ENCODE results near the gene PRR15.

Gene PRR15

DNA sequence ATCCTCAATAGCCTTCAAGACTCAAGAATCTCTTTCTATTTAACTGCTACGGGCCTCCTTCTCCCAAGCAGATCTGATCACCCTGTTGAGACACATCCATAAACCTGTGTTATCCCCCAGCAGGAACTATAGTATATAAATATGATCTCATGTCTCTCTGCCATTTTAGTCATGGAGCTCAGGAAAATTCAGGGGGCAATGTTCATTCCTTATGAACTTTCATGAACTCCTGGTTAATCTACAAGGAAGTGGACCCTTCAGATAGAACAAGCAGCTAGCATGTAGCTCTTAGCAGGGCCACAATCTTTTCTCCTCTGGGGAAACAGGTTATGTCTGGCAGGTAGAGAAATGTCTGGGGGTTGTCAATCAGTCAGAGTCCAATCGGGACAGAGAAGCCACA, 8.9 kb downstream of the PRR15 start:
- no peak for DNase-seq

DNA sequence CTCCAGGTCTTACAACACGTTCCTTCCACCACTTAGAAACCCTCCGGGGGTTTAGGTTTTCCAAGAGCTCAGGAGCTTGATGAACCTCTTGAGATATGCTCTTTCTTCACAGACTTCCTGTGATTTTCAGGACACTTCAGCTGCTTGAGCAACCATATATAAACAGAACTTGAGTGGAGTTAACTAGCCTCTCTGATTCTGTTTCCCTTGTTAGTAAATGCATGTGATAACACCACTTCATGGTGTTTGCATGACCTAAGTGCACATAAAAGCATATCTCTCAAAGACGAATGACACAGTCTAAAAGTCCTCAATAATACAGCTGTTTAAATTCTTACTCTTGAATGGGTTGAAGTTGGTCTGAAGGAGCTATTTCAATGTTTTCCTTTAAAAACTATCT, 9.9 kb downstream of the PRR15 start:
- DNase-seq: no peak

- no peak for DNase-seq
Observed at GRCh38 chr7:29574659-29575058, 11.0 kb downstream of the PRR15 start.

GRCh38 chr7:29587195-29587808, 23.7 kb downstream of the PRR15 start:
- no peak for DNase-seq

- DNase-seq: no peak
Observed at GRCh38 chr7:29588212-29588611, 24.6 kb downstream of the PRR15 start.

DNA sequence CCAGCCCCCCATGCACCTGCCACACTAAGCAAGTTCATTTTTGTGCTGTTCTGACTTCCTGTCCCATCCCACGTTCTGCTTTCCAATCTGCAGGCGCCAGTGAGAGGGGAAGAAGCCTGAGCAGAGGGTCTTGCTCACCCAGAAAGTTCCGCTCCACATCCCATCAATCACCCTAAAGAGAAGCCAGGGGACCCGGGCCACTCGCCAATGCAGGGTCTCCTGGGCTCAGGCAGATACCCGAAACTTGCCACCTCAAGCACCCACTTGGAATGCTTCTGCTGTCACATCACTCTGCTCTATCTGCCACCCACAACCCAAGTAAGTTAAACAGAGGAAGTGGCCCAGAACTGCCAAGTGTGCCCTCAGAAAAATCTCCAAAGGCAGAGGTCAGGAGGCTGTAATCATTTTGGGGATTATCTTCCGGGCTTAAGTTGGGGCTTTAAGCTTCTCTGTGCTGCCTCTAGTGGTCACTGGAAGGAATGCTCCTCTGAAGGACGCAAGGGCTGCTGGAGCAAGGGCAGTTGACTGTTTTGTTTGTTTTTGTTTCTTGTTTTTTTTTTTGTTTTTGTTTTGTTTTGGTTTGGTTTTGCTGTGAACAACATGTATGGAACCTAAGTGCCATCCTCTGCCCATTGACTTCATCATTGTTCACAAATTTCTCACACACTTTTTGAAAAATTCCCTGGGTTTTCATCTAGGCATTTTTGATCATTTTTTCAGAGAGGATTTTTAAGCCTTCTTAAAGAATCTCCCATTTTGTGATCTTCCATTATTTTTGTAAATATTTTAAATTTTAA, 25.5 kb downstream of the PRR15 start:
- DNase-seq: no peak

- no peak for DNase-seq
Observed at GRCh38 chr7:29592866-29593265, 29.2 kb downstream of the PRR15 start.

- no peak for DNase-seq
Observed at GRCh38 chr7:29593459-29593858, 29.8 kb downstream of the PRR15 start.

- DNase-seq: no peak
Observed at GRCh38 chr7:29596593-29597178, 33.1 kb downstream of the PRR15 start.

- no peak for DNase-seq
Observed at GRCh38 chr7:29597266-29597665, 33.6 kb downstream of the PRR15 start.

- DNase-seq: no peak
Observed at GRCh38 chr7:29598137-29598536, 34.5 kb downstream of the PRR15 start.

- DNase-seq: no peak
Observed at GRCh38 chr7:29598613-29599012, 35.0 kb downstream of the PRR15 start.

- DNase-seq: no peak
Observed at GRCh38 chr7:29599026-29599425, 35.4 kb downstream of the PRR15 start.

DNA sequence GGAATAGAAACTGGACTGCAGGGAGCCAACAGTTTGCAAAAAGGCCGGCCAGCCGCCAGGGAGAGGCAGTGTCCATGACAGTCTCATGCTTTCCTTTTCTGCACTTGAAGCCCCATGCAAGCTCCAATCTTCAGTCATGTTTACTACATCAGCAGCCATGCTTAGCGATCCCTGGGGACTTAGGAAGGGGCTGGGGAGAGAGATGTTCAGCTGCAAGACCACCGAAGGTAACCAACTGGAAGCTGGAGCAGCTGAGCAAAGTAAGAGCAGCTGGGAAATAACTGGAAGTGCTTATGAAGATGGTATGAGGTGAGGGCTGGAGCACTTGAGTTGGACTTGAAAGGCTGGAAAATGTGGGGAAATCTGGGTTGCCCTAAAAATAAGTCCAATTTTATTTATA, 37.0 kb downstream of the PRR15 start:
- no peak for DNase-seq

DNA sequence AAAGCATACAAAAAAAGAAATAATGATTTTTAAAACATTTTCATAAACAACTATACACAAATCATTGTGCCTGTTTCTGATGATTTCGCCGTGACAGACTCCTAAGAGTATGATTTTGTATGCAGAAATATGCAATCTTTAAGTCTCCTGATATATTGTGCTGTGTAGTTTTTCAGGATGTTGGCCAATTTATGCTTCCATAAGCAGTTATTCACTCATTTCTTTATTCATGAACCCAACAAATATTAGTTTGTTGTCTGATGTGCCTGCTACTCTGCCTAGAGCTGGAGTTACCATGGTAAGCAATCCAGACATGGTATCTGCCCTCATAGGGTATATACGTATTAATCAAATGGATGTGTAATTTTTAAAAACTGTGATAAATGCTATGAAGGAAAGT, 40.4 kb downstream of the PRR15 start:
- DNase-seq: no peak

GRCh38 chr7:29604702-29605101, 41.1 kb downstream of the PRR15 start:
- no peak for DNase-seq

GRCh38 chr7:29605671-29606070, 42.0 kb downstream of the PRR15 start:
- no peak for DNase-seq

GRCh38 chr7:29606287-29606721, 42.7 kb downstream of the PRR15 start:
- DNase-seq: no peak

DNA sequence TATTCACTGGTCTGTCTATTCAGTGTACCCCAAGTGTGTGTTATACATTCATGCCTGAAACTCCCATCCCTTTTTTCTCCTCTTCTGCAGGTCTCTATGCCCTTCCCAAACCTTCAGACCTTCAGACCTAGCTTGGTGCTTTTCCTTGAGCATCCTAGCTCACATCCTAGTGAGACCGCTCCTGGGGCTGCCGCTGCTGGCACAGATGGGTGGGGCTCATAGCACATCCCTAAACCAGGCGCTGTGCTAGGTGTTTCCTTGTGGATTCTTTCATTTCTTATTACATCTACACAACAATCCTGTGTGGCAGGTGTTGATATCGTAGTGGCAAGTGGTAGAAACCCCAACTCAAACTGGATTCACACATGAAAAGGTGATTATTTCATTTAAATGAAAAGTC, 43.2 kb downstream of the PRR15 start:
- no peak for DNase-seq

DNA sequence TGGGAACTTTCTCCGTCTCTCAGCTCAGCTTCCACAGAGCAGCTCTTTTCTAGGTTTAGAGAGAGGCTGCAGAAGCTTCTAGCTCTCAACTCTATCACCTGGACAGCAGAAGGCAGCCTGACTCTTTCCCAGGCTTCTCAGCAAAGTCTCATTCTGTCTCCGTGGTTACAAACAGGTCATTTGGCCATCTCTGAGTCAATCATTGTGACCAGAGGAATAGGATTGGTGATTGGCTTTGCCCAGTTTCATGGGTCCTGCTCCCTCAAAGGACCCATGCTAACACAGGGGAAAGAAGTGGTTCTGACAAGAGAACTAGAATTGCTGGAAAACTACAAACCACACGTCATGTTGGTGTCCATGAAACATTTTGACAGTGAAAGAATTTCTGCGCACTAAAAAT, 43.6 kb downstream of the PRR15 start:
- no peak for DNase-seq

DNA sequence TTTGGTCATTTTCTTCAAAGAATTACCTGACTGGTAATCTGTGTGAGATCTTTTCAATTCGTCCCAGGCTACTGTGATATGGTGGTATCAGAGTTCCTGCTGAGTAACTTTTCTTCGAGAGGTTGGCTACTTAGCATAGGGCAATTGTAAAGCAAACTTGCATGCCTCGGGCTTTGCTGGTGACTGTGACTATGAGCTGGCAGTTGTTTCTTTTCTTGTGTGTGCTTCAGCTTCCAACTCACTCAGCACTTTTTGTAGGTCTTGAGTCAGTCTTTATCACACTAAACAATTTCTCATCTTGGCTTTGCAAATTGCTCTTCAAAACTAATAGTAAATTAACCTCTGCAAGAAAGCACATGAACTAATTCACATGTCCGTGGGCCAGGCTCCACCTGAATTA, 44.3 kb downstream of the PRR15 start:
- no peak for DNase-seq

DNA sequence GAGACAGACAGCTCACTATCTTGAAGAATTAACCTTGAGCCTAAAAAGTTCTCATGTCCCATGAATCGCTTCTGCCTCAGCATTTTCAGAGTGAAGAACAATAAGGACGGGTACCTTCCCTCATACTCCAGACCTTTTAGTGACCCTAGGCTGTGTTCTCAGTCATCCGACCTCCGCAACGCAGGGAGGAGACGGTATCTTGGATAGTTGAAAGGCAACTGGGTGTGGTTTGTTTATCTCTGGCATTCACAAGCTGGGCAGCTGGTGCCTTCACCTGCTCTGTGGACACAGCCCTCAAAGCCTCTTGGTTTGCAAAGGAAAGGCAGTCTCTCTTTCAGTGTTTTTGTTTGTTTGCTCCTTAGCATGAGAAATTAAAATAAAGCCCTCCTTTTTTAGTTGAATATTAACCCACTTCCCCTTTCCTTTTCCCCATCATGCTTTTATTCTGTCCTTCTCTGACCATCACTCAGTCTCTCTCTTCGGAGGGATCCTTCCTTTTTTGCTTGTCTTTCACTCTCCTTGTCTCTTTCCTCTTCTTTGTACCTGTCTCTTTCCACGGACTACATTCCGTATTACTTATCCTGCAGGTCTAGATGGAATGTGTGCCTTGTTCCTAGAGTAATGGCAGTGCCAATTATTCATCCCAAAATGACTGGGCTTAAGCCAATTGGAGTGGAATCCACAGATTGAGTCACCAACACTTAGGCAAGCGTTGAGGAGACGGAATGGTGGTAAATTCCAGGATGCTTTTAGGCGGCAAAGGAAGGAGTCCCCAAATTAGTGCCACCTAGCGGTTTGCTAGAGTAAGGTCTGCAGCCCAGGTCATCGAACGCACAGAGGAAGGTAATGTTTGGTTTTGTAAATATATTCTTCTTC, 45.8 kb downstream of the PRR15 start:
- DNase-seq: no peak

GRCh38 chr7:29610086-29610485, 46.5 kb downstream of the PRR15 start:
- DNase-seq: no peak

All from CD4-positive, alpha-beta T cell treated with Interleukin-6 for 4 hours (primary cell).